HG03460 (cell line): ENCODE data around the gene S100A14.

Experiments used
- ATAC-seq: cut with Tn5 transposase; IDR thresholded peaks from one replicate; pipeline ENCODE4 v1.9.1; 2021; ENCODE audit not compliant: unreplicated experiment

S100A14 gene

GRCh38 chr1:153616917-153617311, 789 bp upstream of the S100A14 start:
- ATAC-seq, result no peak

- no peak for ATAC-seq
Observed at GRCh38 chr1:153615406-153615805, 719 bp downstream of the S100A14 start.

- ATAC-seq, result no peak
Observed at GRCh38 chr1:153614906-153615305, 1.2 kb downstream of the S100A14 start.

- ATAC-seq, result no peak
Observed at GRCh38 chr1:153614189-153614900, 1.8 kb downstream of the S100A14 start.

- no peak for ATAC-seq
Observed at GRCh38 chr1:153613406-153613805, 2.7 kb downstream of the S100A14 start.

GRCh38 chr1:153612755-153613331, 3.3 kb downstream of the S100A14 start, which contains the start of gene S100A16:
TSS of gene S100A16 (minus strand) at chr1:153613137. CDS start at chr1:153608151, 4,986 bp downstream.
- ATAC-seq, result no peak

- ATAC-seq, result no peak
Observed at GRCh38 chr1:153612111-153612754, 3.9 kb downstream of the S100A14 start.

- ATAC-seq, result no peak
Observed at GRCh38 chr1:153611356-153611755, 4.8 kb downstream of the S100A14 start.

GRCh38 chr1:153610811-153611301, 5.3 kb downstream of the S100A14 start:
- no peak for ATAC-seq

GRCh38 chr1:153610334-153610733, 5.8 kb downstream of the S100A14 start:
- no peak for ATAC-seq

GRCh38 chr1:153609585-153609907, 6.6 kb downstream of the S100A14 start:
- no peak for ATAC-seq

- no peak for ATAC-seq
Observed at GRCh38 chr1:153608742-153609584, 7.2 kb downstream of the S100A14 start.

GRCh38 chr1:153608089-153608682, 7.9 kb downstream of the S100A14 start:
- no peak for ATAC-seq

GRCh38 chr1:153607381-153607780, 8.7 kb downstream of the S100A14 start:
- no peak for ATAC-seq

- ATAC-seq, result no peak
Observed at GRCh38 chr1:153606194-153606593, 9.9 kb downstream of the S100A14 start.

GRCh38 chr1:153602749-153603148, 13.4 kb downstream of the S100A14 start:
- ATAC-seq, result no peak

- no peak for ATAC-seq
Observed at GRCh38 chr1:153599847-153600246, 16.3 kb downstream of the S100A14 start.

GRCh38 chr1:153598309-153599172, 17.6 kb downstream of the S100A14 start:
- ATAC-seq, result peak; percentile 97

GRCh38 chr1:153597206-153597605, 18.9 kb downstream of the S100A14 start:
- ATAC-seq, result no peak

GRCh38 chr1:153592748-153593147, 23.4 kb downstream of the S100A14 start:
- ATAC-seq, result no peak
